NAMALWA (cell line): ENCODE results near the gene TUBG2.

Source experiments
- DNase-seq: peaks from one replicate; pipeline ENCODE4 v3.0.0-alpha.2; 2015; ENCODE audit warnings: low spot score

The TUBG2 gene

DNA sequence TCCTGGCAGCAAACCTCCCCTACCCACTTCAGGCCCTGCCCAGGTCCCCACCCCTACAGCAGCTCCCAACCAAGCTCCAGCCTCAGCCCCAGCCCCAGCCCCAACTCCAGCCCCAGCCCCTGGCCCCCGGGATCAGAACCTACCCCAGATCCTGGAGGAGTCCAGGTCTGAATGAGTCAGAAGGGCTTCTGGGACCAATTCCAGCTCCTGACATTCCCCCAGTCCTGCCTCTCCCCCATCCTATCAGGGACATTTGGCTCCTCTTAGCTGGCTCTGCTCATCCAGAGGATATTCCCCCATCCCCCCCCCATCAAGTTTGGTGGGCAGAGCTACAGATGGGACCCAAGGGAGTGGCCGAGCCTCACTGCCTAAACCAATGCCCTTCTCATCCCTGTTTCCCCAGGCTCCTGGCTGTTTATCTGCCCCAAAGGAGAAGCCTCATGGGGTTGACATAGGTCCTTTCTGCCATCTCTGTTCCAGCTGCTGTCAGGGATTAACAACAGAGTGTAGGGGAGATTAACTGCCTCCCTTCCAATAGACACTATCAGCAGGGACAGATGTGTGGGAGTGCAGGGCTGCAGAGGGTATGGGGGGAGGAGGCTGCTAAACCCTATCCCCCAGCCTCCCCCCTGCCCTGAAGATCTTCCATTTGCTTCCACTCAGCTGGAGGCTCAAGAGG is 39.8 kb downstream of the TUBG2 start:
- no peak for DNase-seq

- DNase-seq, result no peak
Observed at GRCh38 chr17:42699415-42699740, 40.3 kb downstream of the TUBG2 start.

- no peak for DNase-seq
Observed at GRCh38 chr17:42700586-42701289, 41.7 kb downstream of the TUBG2 start.

- DNase-seq, result no peak
Observed at GRCh38 chr17:42702446-42702845, 43.4 kb downstream of the TUBG2 start.

- no peak for DNase-seq
Observed at GRCh38 chr17:42704490-42704836, 45.4 kb downstream of the TUBG2 start.

- DNase-seq, result peak; percentile 30
Observed at GRCh38 chr17:42704837-42705494, 45.9 kb downstream of the TUBG2 start.

DNA sequence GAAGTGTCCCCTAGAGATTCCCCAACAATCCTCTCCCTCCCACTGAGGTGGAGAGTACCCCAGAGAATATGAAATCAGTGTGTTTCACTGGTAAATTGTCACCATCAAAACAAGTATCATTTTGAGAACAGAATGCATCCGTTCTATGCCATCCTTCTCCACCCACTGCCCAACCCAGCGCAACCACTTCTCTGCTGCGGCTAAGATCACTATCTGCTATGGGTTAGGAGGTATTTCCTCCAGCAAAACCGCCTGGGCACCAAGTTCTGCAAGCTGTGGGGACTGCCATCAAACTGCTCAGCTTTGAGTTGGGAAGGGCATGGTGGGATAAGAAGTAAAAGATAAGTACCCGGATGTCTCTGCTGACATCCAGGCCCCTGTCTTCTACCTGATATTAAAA is 47.6 kb downstream of the TUBG2 start:
- no peak for DNase-seq

DNA sequence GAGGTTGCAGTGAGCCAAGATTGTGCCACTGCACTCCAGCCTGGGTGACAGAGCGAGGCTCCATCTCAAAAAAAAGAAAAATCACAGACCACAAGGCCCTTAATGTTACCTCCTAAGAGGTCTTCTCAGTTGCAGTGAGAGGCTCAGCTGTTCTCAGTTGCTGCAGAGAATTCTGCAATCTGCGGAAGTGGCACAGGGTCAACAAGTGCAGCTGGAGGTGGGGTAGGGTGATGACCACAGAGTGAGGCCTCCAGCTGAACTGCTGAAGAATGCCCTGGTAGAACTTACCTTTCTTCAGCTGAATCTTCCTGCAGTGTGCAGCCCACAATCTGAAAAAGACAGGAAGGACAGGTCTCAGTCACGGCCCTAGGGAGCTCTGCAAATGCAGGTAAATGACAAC is 49.5 kb downstream of the TUBG2 start:
- no peak for DNase-seq

GRCh38 chr17:42709561-42709960 is 50.5 kb downstream of the TUBG2 start:
- DNase-seq, result no peak
